HEK293 (cell line): ENCODE measurements around the gene IL1RAPL1.

Experiments used
- CTCF ChIA-PET: fragments of 350-600 bp; formaldehyde crosslinking; extraction: SDS; loops from one replicate; lab custom pipeline; 2021; ENCODE audit warnings: antibody characterized with exemption; lab: Yijun Ruan, JAX
- POLR2A ChIA-PET: fragments of 300-600 bp; formaldehyde crosslinking; extraction: SDS; loops from one replicate; lab custom pipeline; 2020; ENCODE audit warnings: antibody characterized with exemption, inconsistent platforms; lab: Yijun Ruan, JAX
- H3K27ac ChIP-seq: fragments of 200-500 bp; sonication (Bioruptor generic); 2 replicates; pipeline ENCODE4 v1.5.1; 2014; ENCODE audit warnings: low read depth, low read length, control low read depth, inconsistent platforms; ENCODE audit errors: extremely low read depth
- H3K36me3 ChIP-seq, 2 experiments: fragments of 200-500 bp in 1 of 2; sonication (Bioruptor generic) in 1 of 2; 1 replicate in 1 of 2; 2 replicates in 1 of 2; pipeline ENCODE4 v1.5.1; 2014 to 2017; ENCODE audit warnings: inconsistent platforms in 2 of 2, low read length in 2 of 2; ENCODE audit not compliant: control insufficient read depth in 2 of 2, insufficient read depth in 1 of 2
- H3K4me1 ChIP-seq: fragments of 200-500 bp; sonication (Bioruptor generic); 2 replicates; pipeline ENCODE4 v1.5.1; 2014; ENCODE audit warnings: mild to moderate bottlenecking, low read length, inconsistent platforms; ENCODE audit not compliant: control insufficient read depth, insufficient read depth
- H3K4me3 ChIP-seq: 2 replicates; pipeline ENCODE4 v1.5.1; 2011; ENCODE audit warnings: low read depth, mild to moderate bottlenecking, control low read depth, low read length, moderate library complexity
- H3K9me3 ChIP-seq: fragments of 200-500 bp; sonication (Bioruptor generic); 2 replicates; pipeline ENCODE4 v1.5.1; 2014; ENCODE audit warnings: low read depth, low read length, inconsistent platforms; ENCODE audit not compliant: control insufficient read depth, insufficient read depth
- EGR2 ChIP-seq: fragments of 450-650 bp; formaldehyde crosslinking; IDR thresholded peaks from 2 replicates; pipeline ENCODE4 v1.5.1; 2016; ENCODE audit warnings: low read depth, missing biosample characterization, missing genetic modification characterization
- ELK4 ChIP-seq: IDR thresholded peaks from 2 replicates; pipeline ENCODE4 v1.6.1; 2011; ENCODE audit warnings: mild to moderate bottlenecking, low read depth, low read length, borderline replicate concordance
- FEZF1 ChIP-seq: fragments of 450-650 bp; formaldehyde crosslinking; IDR thresholded peaks from 2 replicates; pipeline ENCODE4 v1.5.1; 2016; ENCODE audit warnings: missing biosample characterization, missing genetic modification characterization
- KLF10 ChIP-seq: fragments of 450-650 bp; IDR thresholded peaks from 2 replicates; pipeline ENCODE4 v1.5.1; 2018; ENCODE audit warnings: missing biosample characterization, mild to moderate bottlenecking, missing genetic modification characterization
- KLF8 ChIP-seq: fragments of 450-650 bp; formaldehyde crosslinking; IDR thresholded peaks from 2 replicates; pipeline ENCODE4 v1.5.1; 2016; ENCODE audit warnings: missing biosample characterization, missing genetic modification characterization
- PRDM2 ChIP-seq: fragments of 450-650 bp; formaldehyde crosslinking; IDR thresholded peaks from 2 replicates; pipeline ENCODE4 v1.5.1; 2016; ENCODE audit warnings: missing biosample characterization, missing genetic modification characterization, borderline replicate concordance
- TRIM28 ChIP-seq: IDR thresholded peaks from 2 replicates; pipeline ENCODE4 v1.6.1; 2011; ENCODE audit warnings: low read length, control low read depth, borderline replicate concordance
- ZBTB21 ChIP-seq: fragments of 450-650 bp; formaldehyde crosslinking; IDR thresholded peaks from 2 replicates; pipeline ENCODE4 v1.5.1; 2017; ENCODE audit warnings: missing biosample characterization, missing genetic modification characterization
- ZBTB44 ChIP-seq: fragments of 450-650 bp; IDR thresholded peaks from 2 replicates; pipeline ENCODE4 v1.5.1; 2018; ENCODE audit warnings: missing biosample characterization, mild to moderate bottlenecking, missing genetic modification characterization
- ZBTB7A ChIP-seq: fragments of 450-650 bp; formaldehyde crosslinking; IDR thresholded peaks from 2 replicates; pipeline ENCODE4 v1.5.1; 2016; ENCODE audit warnings: low read depth, missing biosample characterization, missing genetic modification characterization
- ZEB2 ChIP-seq: fragments of 450-650 bp; formaldehyde crosslinking; IDR thresholded peaks from 2 replicates; pipeline ENCODE4 v1.5.1; 2016; ENCODE audit warnings: missing biosample characterization, missing genetic modification characterization
- ZNF10 ChIP-seq: fragments of 450-650 bp; formaldehyde crosslinking; IDR thresholded peaks from 2 replicates; pipeline ENCODE4 v1.5.1; 2017; ENCODE audit warnings: missing biosample characterization, missing genetic modification characterization
- ZNF223 ChIP-seq: fragments of 450-650 bp; formaldehyde crosslinking; IDR thresholded peaks from 2 replicates; pipeline ENCODE4 v1.5.1; 2016; ENCODE audit warnings: missing biosample characterization, missing genetic modification characterization
- ZNF426 ChIP-seq: fragments of 450-650 bp; formaldehyde crosslinking; IDR thresholded peaks from 2 replicates; pipeline ENCODE4 v1.5.1; 2017; ENCODE audit warnings: missing biosample characterization, missing genetic modification characterization, mild to moderate bottlenecking, inconsistent platforms, moderate library complexity
- ZNF510 ChIP-seq: fragments of 450-650 bp; formaldehyde crosslinking; IDR thresholded peaks from 2 replicates; pipeline ENCODE4 v1.5.1; 2018; ENCODE audit warnings: mild to moderate bottlenecking, missing genetic modification characterization, missing biosample characterization; ENCODE audit not compliant: insufficient replicate concordance
- ZNF518A ChIP-seq: fragments of 450-650 bp; formaldehyde crosslinking; conservative IDR thresholded peaks from 2 replicates; pipeline ENCODE4 v1.5.1; 2016; ENCODE audit warnings: low read depth, missing biosample characterization, missing genetic modification characterization
- ZNF521 ChIP-seq: fragments of 450-650 bp; formaldehyde crosslinking; IDR thresholded peaks from 2 replicates; pipeline ENCODE4 v1.5.1; 2017; ENCODE audit warnings: missing biosample characterization, mild to moderate bottlenecking, missing genetic modification characterization
- ZNF600 ChIP-seq: fragments of 450-650 bp; formaldehyde crosslinking; IDR thresholded peaks from 2 replicates; pipeline ENCODE4 v1.5.1; 2016; ENCODE audit warnings: missing biosample characterization, missing genetic modification characterization
- ZNF624 ChIP-seq: fragments of 450-650 bp; formaldehyde crosslinking; IDR thresholded peaks from 2 replicates; pipeline ENCODE4 v1.5.1; 2017; ENCODE audit warnings: missing biosample characterization, missing genetic modification characterization
- ZNF645 ChIP-seq: fragments of 450-650 bp; formaldehyde crosslinking; IDR thresholded peaks from 2 replicates; pipeline ENCODE4; 2016; ENCODE audit warnings: missing biosample characterization, missing genetic modification characterization
- ZNF768 ChIP-seq: fragments of 450-650 bp; formaldehyde crosslinking; IDR thresholded peaks from 2 replicates; pipeline ENCODE4 v1.5.1; 2018; ENCODE audit warnings: missing biosample characterization, mild to moderate bottlenecking, missing genetic modification characterization
- ZSCAN23 ChIP-seq: fragments of 450-650 bp; formaldehyde crosslinking; IDR thresholded peaks from 2 replicates; pipeline ENCODE4 v1.5.1; 2016; ENCODE audit warnings: missing biosample characterization, missing genetic modification characterization

The IL1RAPL1 gene

GRCh38 chrX:29090811-29091210 is 503.6 kb downstream of the IL1RAPL1 start (continued):
- TF ChIP-seq PRDM2 (tag by site-specific recombination), result no peak
- TF ChIP-seq ZEB2 (tag by site-specific recombination), result no peak
- TF ChIP-seq EGR2 (tag by site-specific recombination), result no peak
- TF ChIP-seq ZNF521 (tag by site-specific recombination), result no peak
- TF ChIP-seq ZNF600 (tag by site-specific recombination), result no peak
- no peak for TF ChIP-seq ZNF223
- TF ChIP-seq KLF8 (tag by site-specific recombination), result no peak
- TF ChIP-seq ZBTB7A (tag by site-specific recombination), result no peak
- TF ChIP-seq ZNF624 (tag by site-specific recombination), result no peak
- no peak for TF ChIP-seq ZNF518A (tag by site-specific recombination)
- no peak for TF ChIP-seq ZBTB44 (tag by site-specific recombination)
- no peak for TF ChIP-seq ZNF768 (tag by site-specific recombination)
- TF ChIP-seq TRIM28, result no peak

GRCh38 chrX:29107231-29107630 is 520.0 kb downstream of the IL1RAPL1 start:
- no peaks in the 10 kb centered on the region for H3K9me3 ChIP-seq
- no peaks in the 10 kb centered on the region for H3K36me3 ChIP-seq
- POLR2A ChIA-PET, result no interaction called here
- CTCF ChIA-PET, result interaction anchor here (0.7 kb wide), 1 partner anchor 805 kb away, joined by 3 read pairs; no protein-coding TSS in a partner anchor
- no peaks in the 10 kb centered on the region for H3K4me1 ChIP-seq
- no peak overlapping the region for H3K4me3 ChIP-seq
- no peak overlapping the region for H3K27ac ChIP-seq
- TF ChIP-seq ZNF645 (tag by site-specific recombination) (no peak), ZSCAN23 (tag by site-specific recombination) (no peak), ZNF510 (tag by site-specific recombination) (no peak), ZNF10 (tag by site-specific recombination) (no peak), KLF10 (tag by site-specific recombination) (no peak), ZNF426 (tag by site-specific recombination) (no peak), ZBTB21 (tag by site-specific recombination) (no peak), ELK4 (no peak), FEZF1 (tag by site-specific recombination) (no peak)
